ENCODE data around the gene HOXB8.

Gene HOXB8

GRCh38 chr17:48642059-48642842 is 27.2 kb upstream of the HOXB8 start (continued):
- TF ChIP-seq, protein P1, sequence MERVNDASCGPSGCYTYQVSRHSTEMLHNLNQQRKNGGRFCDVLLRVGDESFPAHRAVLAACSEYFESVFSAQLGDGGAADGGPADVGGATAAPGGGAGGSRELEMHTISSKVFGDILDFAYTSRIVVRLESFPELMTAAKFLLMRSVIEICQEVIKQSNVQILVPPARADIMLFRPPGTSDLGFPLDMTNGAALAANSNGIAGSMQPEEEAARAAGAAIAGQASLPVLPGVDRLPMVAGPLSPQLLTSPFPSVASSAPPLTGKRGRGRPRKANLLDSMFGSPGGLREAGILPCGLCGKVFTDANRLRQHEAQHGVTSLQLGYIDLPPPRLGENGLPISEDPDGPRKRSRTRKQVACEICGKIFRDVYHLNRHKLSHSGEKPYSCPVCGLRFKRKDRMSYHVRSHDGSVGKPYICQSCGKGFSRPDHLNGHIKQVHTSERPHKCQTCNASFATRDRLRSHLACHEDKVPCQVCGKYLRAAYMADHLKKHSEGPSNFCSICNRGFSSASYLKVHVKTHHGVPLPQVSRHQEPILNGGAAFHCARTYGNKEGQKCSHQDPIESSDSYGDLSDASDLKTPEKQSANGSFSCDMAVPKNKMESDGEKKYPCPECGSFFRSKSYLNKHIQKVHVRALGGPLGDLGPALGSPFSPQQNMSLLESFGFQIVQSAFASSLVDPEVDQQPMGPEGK (CRISPR knock-in tag; IDR thresholded peaks at IDR 0.05; ENCODE audit: borderline replicate concordance), result no peak
- TF ChIP-seq ESRRG (CRISPR knock-in tag; IDR thresholded peaks at IDR 0.05) (no peak), ZC3H10 (CRISPR knock-in tag; IDR thresholded peaks at IDR 0.05) (no peak), PPARA (CRISPR knock-in tag; IDR thresholded peaks at IDR 0.05; ENCODE audit: borderline replicate concordance) (no peak), ISL1 (CRISPR knock-in tag; IDR thresholded peaks at IDR 0.05) (no peak), CSDC2 (CRISPR knock-in tag; IDR thresholded peaks at IDR 0.05) (no peak), CSRNP3 (CRISPR knock-in tag; IDR thresholded peaks at IDR 0.05) (no peak), SNAI2 (CRISPR knock-in tag; IDR thresholded peaks at IDR 0.05) (no peak), RARB (CRISPR knock-in tag; IDR thresholded peaks at IDR 0.05) (no peak)

DNA sequence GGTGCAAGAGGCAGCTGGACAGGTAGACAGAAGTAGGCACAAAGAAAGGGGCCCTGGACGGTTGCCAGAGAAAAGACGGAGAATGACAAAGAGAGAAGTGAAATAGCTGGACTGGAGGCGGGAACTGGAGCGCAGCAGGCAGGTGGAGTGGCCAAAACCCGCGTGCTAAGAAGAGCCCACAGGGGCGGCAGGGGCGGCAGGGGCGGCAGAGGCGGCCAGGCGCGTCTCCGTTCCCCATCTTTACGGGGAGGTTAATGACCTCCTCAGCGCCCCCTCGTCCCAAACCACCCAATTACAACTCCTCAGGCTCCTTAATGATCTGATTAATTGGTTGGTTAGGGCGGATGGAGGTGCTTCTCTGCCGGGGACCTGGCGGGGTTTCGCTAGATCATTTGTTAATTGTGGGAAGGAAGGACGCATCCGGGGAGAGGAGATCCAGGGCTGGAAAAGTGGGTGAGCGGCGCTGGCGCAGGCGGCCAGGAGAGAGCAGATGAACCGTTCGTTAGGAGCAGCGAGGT is 26.5 kb upstream of the HOXB8 start:
- TF ChIP-seq CSRNP3 (CRISPR knock-in tag; IDR thresholded peaks at IDR 0.05), result no peak
- no peak for TF ChIP-seq GLIS3 (CRISPR knock-in tag; IDR thresholded peaks at IDR 0.05)
- TF ChIP-seq, protein P1 (CRISPR knock-in tag; IDR thresholded peaks at IDR 0.05; ENCODE audit: borderline replicate concordance), result no peak
- no peak for TF ChIP-seq SNAI2 (CRISPR knock-in tag; IDR thresholded peaks at IDR 0.05)
- TF ChIP-seq, protein P2, sequence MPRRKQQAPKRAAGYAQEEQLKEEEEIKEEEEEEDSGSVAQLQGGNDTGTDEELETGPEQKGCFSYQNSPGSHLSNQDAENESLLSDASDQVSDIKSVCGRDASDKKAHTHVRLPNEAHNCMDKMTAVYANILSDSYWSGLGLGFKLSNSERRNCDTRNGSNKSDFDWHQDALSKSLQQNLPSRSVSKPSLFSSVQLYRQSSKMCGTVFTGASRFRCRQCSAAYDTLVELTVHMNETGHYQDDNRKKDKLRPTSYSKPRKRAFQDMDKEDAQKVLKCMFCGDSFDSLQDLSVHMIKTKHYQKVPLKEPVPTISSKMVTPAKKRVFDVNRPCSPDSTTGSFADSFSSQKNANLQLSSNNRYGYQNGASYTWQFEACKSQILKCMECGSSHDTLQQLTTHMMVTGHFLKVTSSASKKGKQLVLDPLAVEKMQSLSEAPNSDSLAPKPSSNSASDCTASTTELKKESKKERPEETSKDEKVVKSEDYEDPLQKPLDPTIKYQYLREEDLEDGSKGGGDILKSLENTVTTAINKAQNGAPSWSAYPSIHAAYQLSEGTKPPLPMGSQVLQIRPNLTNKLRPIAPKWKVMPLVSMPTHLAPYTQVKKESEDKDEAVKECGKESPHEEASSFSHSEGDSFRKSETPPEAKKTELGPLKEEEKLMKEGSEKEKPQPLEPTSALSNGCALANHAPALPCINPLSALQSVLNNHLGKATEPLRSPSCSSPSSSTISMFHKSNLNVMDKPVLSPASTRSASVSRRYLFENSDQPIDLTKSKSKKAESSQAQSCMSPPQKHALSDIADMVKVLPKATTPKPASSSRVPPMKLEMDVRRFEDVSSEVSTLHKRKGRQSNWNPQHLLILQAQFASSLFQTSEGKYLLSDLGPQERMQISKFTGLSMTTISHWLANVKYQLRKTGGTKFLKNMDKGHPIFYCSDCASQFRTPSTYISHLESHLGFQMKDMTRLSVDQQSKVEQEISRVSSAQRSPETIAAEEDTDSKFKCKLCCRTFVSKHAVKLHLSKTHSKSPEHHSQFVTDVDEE (CRISPR knock-in tag; IDR thresholded peaks at IDR 0.05), result no peak
- TF ChIP-seq ZFP30 (CRISPR knock-in tag; IDR thresholded peaks at IDR 0.05), result no peak
- TF ChIP-seq ARNTL (CRISPR knock-in tag; IDR thresholded peaks at IDR 0.05; ENCODE audit: borderline replicate concordance, low read depth), result no peak
- no peak for TF ChIP-seq ZFP3 (CRISPR knock-in tag; IDR thresholded peaks at IDR 0.05)
- TF ChIP-seq ESRRG (CRISPR knock-in tag; IDR thresholded peaks at IDR 0.05), result no peak

GRCh38 chr17:48640858-48641180 is 25.7 kb upstream of the HOXB8 start:
- TF ChIP-seq POU6F1 (CRISPR knock-in tag; IDR thresholded peaks at IDR 0.05; ENCODE audit: borderline replicate concordance, low read depth), result no peak
- no peak for TF ChIP-seq TCF4 (CRISPR knock-in tag; IDR thresholded peaks at IDR 0.05; ENCODE audit: borderline replicate concordance)
- TF ChIP-seq ZNF70 (CRISPR knock-in tag; IDR thresholded peaks at IDR 0.05), result no peak
- no peak for TF ChIP-seq ARNTL (CRISPR knock-in tag; IDR thresholded peaks at IDR 0.05; ENCODE audit: borderline replicate concordance, low read depth)
- TF ChIP-seq, protein P2 (CRISPR knock-in tag; IDR thresholded peaks at IDR 0.05), result no peak
- TF ChIP-seq ESRRG (CRISPR knock-in tag; IDR thresholded peaks at IDR 0.05), result no peak
- no peak for TF ChIP-seq BACH2 (CRISPR knock-in tag; IDR thresholded peaks at IDR 0.05; ENCODE audit: borderline replicate concordance)
- TF ChIP-seq SNAI2 (CRISPR knock-in tag; IDR thresholded peaks at IDR 0.05), result no peak
- TF ChIP-seq ZNF565 (CRISPR knock-in tag; conservative IDR thresholded peaks at IDR 0.05; ENCODE audit: low read depth), result no peak
- no peak for TF ChIP-seq ZNF8 (CRISPR knock-in tag; IDR thresholded peaks at IDR 0.05)
- TF ChIP-seq OSR1 (CRISPR knock-in tag; IDR thresholded peaks at IDR 0.05), result no peak
- TF ChIP-seq TOX (CRISPR knock-in tag; IDR thresholded peaks at IDR 0.05; ENCODE audit: borderline replicate concordance), result no peak
- no peak for TF ChIP-seq RARB (CRISPR knock-in tag; IDR thresholded peaks at IDR 0.05)
- TF ChIP-seq PPARA (CRISPR knock-in tag; IDR thresholded peaks at IDR 0.05; ENCODE audit: borderline replicate concordance), result no peak
- TF ChIP-seq ZFP3 (CRISPR knock-in tag; IDR thresholded peaks at IDR 0.05), result no peak
- no peak for ATAC-seq

More for the DNA sequence above, 26.5 kb upstream of the HOXB8 start:
- ATAC-seq, result no peak

All from SK-N-SH treated with all-trans-retinoic acid at 6 μM for 48 hours (cell line).